Right forelimb (tissue), 1 donor: ENCODE results near the gene SP2.

Experiments
- DNase-seq: peaks from one replicate; pipeline ENCODE4 v3.0.0-alpha.2; 2018

The SP2 gene

DNA sequence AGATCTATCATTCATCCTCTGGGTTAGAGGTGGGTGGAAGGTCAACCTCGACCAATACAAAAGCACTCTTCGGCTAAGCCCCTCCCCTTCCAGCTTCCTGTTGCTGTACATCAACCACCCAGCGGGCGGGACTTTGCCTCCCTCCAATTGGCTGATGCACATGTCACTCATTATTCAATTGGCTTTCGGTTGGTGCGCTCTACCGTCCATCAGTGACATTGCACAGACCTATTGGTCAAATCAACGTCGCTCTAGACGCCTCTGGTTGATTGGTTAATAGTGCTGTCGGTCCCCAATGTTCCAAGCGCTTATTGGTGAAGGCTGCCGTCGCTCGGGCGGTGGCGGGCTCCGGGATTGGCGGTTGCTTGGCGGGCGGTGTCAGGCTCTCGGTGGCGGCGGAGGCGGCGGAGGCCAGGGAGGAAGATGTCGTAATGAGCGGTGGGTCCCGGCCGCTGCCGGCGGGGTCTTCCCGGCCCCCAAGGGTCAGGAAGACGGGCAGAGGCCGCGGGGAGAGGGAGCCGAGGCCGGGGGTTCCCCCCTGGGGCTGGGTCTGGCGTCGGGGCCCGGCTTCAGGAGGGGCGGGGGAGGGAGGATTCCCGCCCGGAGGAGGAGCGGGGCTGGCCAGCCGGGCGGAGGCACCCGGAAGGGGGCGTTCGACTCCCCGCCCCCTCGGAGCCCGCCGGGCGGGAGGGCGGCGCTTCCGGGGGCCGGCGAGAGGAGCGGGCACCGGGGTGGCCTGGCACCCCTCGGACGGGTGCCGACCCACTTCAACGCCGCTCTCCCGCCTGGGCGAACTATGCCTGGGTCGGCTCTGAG lies at the start of gene SP2:
Gene SP2, plus strand, starts transcription at position 381 of the 816 bp plus-strand sequence. Its CDS starts 51 bp downstream, at position 432.
- peak; percentile 100 for DNase-seq

DNA sequence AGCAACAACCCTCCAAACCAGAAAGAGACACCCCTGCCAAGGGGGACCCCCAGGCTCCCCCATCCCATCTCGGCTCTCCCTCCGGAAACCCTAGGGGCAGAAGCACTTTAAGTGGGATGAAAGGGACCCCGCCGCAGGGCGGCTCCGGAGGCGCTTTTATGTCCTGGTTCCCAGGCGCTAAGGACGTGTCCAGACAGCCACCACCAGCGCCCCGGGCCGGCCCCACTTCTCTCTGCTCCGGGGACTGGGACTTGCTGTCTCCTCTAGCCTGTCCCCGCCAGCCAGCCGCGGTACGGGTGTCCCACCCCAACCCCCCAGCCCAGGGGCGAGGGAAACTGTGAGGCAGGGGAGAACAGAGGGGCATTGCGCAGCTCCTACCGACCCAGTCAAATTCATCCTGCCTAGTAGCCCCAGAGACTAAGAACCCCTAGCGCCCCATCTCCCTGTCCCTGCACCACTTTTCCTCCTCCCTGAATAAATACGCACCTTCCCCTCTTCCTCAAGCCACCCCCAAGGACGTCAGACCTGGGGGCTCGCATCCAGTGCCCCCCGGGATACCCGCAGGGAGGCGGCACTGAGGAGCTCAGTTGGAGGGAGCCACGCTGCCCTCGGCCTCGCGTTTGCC lies 49.2 kb upstream of the SP2 start:
- no peak for DNase-seq

DNA sequence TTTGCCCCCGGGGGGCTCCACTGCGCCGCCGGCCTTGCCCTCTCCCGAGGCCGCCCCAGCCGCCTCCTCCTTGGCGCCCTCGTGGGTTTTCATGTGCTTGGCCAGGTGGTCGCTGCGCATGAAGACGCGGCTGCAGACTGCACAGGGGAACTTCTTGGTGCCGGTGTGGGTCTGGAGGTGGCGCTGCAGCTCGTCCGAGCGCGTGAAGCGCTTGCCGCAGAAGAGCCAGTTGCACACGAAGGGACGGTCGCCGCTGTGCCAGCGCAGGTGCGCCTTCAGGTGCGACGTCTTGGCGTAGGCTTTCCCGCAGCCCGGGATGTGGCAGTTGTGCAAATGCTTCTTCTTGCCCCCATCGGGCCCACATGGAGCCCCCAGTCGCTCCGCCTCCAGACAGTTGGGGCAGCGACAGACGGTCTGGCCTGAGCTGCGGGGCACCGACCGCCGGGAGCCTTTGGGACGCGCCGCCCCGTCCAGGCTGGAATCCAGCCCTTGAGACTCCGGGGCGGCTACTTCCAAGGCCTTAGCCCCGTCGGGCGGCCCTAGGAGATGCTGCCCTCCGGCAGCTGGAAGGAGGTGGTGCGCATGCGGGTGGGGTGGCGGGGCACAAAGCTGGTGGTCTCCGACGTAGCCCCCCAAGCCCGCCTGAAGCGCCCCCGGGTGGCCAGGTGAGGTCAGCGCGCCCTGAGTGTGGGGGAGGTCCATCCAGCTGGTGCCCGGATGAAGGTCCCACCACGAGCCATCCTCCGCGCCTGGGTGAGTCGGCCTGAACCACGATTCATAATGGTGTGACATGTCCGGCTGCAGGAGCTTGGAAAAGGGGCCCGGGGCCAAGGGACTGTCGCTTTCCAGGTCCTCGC lies 48.5 kb upstream of the SP2 start:
- no peak for DNase-seq

DNA sequence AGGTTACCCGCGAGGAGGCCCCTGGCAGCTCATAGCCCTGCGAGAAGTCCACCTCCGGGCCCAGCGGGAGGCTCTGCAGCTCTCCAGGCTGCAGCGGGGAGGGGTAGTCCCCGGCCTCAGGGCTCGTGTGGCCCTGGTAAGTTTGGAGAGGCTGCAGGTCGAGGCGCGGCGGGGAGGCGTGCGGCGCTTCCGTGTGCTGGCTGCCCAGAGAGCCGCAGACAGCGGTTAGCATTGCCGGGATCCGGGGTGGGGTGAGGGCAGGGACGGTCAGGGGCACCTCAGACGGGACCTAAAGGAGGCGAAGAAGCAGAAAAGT lies 47.9 kb upstream of the SP2 start:
- DNase-seq = no peak

DNA sequence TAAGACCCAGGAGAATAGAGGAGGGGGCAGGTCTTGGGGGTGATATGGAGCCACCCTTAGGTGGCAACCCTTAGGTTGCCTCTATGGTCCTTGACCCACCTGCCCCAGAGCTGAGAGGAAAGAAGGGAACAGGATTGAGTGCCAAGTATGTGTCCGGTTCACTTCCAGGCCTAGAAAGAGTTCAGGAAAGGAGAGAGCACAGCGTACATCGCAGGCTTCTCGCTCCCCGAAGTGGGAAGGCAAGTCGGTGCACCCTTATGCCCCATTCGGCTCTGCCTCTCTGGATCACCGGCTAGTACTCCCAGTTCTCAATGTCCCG lies 45.7 kb upstream of the SP2 start:
- no peak for DNase-seq

DNA sequence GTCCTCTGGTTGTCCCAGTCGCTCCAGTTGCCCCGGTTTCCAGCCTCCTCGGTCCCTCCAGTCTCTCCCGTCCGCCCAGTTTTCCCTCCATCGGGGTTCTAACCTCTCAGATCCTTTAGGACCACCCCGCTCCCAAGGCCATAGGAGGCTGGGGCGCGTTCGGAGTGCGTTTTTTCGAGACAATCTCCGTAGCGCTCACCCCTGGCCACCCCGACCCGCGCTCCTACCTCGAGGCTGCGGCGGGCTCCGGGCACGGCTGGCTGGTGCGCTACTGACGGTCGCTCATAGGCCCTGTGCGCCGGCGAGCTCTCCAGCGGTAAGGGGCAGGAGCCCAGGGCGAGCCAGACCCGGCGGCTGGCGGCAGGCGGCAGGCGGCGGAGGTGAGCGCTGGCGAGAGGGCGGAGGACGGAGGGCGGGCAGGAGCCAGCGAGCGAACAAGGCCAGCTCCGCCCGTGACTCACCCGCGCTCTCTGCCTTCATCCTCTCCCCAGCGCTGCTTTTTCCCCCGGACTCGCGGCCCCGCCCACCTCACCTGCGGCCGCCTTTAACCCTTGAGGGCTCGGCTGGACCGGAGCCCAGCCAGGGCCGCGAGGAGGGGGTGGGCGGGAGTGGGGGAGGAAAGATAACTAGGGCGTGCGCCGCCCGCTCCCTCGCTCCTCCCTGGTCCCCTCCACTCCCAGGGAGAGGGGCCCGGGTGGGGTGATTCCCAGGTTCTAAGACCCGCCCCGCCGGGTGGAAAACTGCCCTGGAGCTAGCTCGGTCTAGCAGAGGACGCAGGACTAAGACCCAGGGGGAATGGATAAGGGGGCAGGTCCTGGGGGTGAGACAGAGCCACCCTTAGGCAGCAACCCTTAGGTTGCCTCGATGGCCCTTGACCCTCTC lies 45.1 kb upstream of the SP2 start, which contains the start of gene SP6:
Gene SP6, minus strand, starts transcription at position 472 of the 882 bp plus-strand sequence. CDS start 2,734 bp downstream, outside the sequence.
- no peak for DNase-seq

DNA sequence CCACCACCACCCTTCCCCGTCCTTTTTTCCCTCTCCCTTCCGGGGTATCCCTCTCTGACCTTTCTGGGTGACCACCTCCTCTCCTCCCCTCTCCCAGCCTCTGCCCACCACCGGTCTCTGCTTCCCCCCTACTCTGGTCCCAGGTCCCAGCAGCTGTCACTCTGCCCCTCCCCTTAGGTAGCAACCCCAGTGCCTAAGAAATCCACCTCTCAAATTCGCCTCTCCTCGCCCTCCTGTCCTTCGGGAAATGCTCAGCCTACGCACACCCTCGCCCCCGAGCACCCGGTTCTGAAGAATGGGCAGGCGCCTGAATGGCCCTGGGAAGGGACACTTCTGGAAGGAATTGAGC lies 44.3 kb upstream of the SP2 start:
- DNase-seq = no peak

DNA sequence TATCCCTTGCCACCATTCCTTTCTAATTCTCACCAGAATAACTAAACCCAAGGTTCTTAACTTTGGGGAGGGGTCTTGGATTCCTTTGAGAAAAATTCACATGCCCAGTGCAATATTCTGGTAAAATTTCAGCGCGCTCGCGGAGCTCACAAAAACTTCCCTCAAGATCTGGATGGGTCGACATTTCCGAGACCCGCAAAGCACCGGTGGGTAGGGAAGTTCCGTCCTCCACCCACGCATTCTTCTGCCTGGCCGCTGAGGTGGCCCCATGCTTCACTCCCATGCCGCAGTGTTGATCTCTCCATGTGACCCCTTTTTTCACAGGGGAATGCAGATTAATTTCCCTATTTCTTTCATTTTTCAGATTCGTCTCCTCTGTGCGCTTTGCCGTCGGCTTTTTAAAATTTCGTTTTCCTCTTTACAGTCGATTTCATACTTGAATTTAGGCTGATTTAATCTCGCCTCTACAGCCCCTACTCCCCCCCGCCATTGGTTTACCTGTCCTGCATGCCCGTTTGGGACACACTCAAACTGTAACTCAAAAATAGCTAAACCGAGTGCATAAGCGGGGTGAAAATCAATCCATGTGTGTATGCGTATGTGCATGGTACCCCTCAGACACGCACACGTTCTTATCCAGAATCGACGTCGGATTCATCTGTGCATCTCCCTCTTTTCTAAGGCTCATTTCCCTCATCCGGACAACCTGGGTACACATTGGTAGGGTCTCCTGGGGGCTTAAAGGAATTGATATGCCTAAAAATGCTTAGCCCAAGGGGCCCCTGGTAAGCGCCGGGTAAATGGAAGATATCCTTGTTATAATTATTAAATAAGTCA lies 43.7 kb upstream of the SP2 start:
- peak; percentile 59 for DNase-seq

DNA sequence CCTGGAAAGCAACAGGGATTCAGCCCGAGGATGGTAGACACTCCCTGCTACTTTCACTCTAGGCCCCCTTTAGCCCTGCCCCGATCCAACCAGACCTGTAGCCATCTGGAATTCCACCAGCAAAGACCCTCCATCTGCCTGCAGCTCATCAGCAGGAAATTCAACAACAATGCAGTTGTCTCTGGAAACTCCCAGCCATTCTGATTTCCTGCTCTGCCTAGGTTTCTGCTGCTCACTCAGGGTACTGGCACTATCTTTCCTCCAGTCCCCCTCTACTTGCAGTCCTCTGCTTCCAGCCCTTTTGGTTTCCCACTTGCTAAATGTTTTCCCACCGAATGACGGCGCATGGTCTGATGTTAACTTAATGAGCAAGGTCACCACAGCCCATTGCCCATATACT lies 42.4 kb upstream of the SP2 start:
- DNase-seq = no peak

DNA sequence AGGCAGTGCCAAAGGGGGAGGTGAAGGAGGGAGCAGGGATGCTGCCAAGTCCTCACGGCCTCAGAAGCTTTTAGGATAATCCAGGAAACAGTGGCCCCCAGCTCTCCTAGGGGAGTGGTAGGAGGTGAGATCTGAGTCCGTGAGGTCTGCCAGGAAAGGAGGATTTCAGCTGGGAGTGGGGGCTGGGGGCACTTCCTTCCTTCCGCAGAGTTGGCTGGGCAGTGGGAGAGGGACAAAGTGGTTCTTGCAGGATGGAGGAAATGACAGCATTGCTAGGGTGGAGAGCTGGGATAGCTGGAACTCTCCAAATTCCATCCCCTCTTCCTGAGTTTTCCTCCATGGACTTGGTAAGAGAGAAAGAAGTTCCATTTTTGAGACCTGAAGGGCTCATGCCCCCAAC lies 40.3 kb upstream of the SP2 start:
- no peak for DNase-seq

DNA sequence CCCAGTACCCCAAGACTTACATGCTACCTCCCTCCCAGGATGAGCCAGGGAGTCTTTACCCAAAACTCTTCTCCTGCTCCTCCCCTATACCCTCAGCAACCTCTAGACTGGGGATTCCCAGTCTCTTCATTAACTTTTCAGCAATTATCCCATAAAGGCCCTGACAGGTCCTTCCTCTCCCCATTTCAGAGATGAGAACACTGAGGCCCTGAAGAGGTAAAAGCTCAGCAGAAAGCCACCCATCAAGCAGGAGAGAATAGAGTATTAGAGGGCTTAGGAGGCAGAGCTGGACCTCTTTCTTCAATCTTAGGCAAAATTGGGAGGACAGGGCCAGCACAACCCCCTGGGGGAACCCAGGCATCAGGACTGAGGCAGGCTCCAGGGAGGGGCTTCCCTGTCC lies 39.2 kb upstream of the SP2 start:
- DNase-seq = no peak

DNA sequence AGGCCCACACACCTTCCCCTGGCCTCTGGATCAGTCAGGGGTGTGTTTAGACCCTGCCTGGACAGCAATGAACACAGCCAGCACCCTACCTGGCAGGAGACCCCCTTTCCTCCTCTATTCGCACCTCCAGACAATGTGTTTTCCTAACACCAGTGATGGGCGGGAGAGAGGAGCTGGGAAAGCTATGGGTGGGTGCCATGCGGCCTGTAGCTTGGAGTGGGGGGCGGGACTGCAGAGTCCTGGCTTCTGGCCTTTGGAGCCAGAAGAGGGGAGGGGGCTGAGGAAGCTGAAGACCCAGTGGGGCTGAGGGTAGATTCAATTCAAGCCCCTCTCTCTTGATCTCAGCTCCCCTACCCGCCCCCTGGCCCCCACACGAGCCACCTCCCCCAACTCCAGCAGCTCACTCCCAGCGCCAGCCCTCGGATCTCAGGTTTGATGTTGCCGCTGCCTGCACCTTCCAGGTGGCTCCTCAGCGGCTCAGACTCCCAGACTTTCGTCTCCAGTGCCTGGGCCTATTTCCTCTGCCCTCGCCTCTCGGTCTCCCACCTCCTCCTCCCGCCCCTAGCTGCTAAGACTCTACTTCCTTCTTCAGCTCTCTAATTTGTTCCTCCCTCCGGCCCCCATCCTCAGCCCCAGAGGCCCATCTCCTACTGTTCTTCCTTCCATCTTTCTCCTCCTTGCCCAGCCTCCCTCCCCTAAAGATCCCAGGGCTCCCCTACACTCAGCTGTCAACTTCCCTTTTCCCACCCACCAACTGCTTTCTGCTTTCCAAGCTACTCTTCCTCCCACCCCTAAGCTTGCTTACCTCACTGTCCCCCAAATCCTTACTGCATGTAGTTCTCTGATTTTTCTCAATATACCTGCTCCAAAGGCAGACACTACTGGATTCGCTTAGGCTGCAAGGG lies 38.2 kb upstream of the SP2 start:
- no peak for DNase-seq

DNA sequence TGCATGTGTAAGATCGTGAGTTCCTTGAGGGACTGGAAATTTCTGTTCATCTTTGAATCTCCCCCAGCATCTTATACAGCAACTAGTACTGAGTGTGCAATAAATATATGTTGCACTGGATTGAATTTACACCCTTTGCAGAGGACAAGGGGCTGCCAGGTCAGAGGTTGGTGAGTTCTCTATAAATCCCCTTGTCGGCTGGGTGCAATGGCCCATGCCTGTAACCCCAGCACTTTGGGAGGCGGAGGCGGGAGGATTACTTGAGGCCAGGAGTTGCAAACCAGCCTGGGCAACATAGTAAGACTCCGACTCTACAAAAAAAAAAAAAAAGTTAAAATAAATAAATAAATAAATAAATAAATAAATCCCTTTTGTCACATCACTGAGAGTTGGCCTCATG lies 35.6 kb upstream of the SP2 start:
- DNase-seq = no peak

DNA sequence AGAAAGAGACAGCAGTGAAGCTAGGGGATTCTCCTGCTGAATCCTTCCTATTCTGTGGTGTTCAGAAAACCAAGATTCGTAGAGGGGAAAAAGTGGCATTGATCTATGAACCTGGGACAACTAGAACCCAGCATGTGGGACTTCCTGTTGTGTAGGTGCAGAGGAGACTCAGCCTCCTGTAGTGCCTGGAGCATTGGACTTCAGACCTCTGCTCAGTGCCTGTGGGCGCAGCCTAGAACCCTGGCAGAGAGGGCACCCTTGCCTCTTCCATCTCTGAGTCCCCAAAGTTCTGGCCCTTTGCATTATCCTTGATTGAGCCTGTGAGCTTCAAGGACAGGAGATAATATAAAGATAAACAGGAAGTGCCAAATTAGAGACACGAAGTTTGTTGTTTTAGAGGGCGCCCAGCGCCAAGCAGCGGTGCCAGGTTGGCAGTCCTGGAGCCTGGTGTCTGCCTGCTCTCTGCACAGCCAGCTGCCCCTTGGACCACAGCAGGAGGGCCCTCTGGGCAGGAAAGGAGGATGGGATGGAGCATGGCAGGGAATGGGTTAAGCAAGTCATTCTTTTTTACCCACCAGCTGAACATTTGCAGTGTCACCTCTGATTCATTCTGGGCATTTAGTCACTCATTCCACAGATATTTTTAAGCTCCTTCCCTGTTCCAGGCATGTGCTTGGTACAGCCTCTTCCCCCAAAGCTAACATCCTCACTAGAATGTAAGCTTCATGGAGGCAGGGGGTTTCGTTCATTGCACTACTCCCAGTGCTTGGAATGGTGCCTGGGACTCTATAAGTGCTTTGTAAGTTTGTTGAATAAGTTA lies 33.2 kb upstream of the SP2 start:
- no peak for DNase-seq

DNA sequence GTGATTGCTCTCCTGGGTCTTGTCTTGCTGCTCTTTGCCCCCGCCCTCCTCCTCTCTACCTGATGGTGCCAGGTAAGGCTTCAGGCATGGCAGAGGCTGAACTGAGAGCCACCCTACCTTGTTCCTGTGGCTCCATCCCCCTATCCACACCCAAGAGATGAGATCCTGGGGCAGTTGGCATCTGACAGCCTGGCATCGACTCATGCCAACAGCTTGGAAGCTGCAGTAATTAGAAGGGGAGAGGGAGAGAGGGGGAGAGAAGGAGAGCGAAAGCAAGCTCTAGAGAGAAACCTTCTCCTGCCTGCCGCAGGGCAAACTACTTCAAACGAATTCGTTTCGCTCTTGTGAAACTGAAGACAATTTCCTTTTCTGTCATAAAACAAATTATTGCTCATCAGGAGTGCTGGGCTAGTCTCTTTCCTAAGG lies 31.2 kb upstream of the SP2 start:
- no peak for DNase-seq

DNA sequence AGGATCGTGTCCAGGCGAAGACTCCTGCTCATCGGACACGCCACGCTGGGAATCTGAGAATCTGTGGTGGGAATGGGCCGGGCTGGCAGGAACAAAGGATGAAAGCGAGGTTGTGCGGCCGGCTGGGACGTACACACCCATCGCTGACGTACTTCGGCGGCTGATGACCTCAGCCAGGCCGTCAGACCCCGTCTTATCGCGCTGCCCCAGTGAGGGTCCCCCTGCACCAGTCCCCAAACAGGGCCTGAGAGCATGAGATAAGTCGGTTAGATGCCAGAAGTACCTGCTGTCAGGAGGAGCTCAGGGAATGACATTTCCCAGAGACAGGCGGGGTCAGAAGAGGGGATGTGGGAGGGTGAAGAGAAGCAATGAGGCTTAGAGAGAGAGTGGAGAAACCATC lies 29.1 kb upstream of the SP2 start:
- no peak for DNase-seq

DNA sequence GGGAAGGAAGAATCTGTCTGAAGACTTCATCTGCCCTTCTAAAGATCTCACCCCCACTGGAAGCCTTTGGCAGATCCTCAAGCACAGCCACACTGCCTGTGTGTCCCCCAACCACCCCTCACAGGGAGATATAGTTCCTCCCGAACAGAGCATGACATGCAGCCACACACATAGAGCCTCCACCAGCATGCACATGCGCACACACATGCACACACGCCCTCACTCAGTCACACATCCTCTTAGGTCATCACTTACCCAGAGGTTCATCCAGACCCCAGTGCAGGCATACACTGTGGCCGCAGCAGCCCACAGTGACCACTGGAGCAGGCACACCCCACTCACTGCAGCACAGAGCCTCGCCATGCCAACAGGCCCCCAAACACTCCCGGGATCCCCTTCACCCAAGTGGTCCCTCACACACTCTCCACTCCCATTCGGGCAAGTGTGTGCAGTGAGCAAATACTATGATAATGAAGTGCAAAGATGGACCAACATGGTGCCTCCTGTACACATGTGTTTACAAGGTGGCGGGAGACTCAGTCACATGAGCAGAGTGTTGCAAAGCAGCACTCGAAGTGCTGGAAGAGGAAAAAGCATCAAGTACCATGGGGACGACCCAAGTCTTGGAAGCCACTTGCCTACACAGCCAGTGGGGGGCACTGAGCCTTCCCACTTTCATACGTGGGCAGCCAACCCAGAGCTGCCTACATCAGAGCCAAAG lies 28.1 kb upstream of the SP2 start:
- DNase-seq = no peak

DNA sequence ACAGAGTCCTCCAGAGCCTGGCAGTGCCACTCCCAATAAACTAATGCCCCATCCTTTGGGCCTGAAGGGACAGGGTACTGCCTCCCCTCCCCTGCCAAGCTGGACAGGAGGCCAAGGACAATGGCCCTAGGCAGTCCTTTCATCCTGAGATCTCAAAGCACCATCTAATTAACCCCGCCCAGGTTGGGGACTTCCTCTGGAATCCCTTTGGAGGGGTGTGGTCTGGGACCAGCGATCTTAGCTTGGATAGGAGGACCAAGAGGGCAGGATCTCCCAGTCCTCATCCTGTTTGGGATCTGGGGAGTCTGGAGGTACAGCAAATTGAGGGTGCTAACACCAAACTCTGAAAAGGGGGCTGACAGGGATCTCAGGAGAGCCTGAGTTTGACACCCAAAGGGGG lies 26.9 kb upstream of the SP2 start:
- no peak for DNase-seq

DNA sequence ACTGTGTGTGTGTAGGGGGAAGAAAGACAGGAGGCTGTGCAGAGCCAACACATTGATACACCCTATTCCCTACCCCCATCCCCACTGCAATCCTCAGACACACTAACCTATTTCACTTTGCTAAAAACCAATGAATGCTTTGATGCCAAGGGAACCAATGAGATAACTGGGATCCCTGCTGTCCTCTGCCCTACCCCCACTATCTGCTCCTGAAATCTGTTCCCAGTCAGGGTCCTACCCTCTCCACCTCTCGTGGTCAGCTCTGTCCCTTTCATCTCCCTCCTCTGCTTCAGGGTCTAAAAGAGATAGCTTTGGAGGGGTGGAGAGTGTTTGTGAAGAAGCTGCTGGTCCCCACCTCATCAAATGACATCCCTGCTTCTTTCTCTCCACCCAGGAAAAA lies 26.0 kb upstream of the SP2 start:
- DNase-seq = no peak
